Trophoblast cell (in vitro differentiated cells and primary cell): Measurements from ENCODE around the gene ZBTB20.

Experiments
- DNase-seq, 2 donors: peaks; one replicate each; pipeline ENCODE4 v3.0.0-alpha.2; 2016
- H2AFZ ChIP-seq: 2 replicates; pipeline ENCODE4 v1.6.1; 2013; ENCODE audit warnings: low read length, moderate library complexity, mild to moderate bottlenecking; ENCODE audit not compliant: insufficient read depth, poor library complexity
- H2AK5ac ChIP-seq: 2 replicates; pipeline ENCODE4 v1.6.1; 2013; ENCODE audit warnings: mild to moderate bottlenecking, low read length
- H2BK120ac ChIP-seq: 2 replicates; pipeline ENCODE4 v1.6.1; 2013; ENCODE audit warnings: low read length, mild to moderate bottlenecking, moderate library complexity; ENCODE audit not compliant: insufficient read depth, poor library complexity
- H2BK12ac ChIP-seq: 2 replicates; pipeline ENCODE4 v1.6.1; 2013; ENCODE audit warnings: mild to moderate bottlenecking, low read length, moderate library complexity
- H2BK5ac ChIP-seq: 2 replicates; pipeline ENCODE4 v1.6.1; 2013; ENCODE audit warnings: low read length, low read depth, moderate library complexity, mild to moderate bottlenecking; ENCODE audit not compliant: poor library complexity
- H3K14ac ChIP-seq: 2 replicates; pipeline ENCODE4 v1.6.1; 2013; ENCODE audit warnings: mild to moderate bottlenecking, low read length
- H3K18ac ChIP-seq: 2 replicates; pipeline ENCODE4 v1.6.1; 2013; ENCODE audit warnings: mild to moderate bottlenecking, low read length
- H3K23ac ChIP-seq: 2 replicates; pipeline ENCODE4 v1.6.1; 2013; ENCODE audit warnings: low read length
- H3K27ac ChIP-seq: 2 replicates; pipeline ENCODE4 v1.5.1; 2013; ENCODE audit warnings: low read depth, mild to moderate bottlenecking, inconsistent platforms, low read length, moderate library complexity
- H3K27me3 ChIP-seq: 2 replicates; pipeline ENCODE4 v1.6.1; 2013; ENCODE audit warnings: inconsistent platforms, mild to moderate bottlenecking, low read length, moderate library complexity; ENCODE audit not compliant: insufficient read depth
- H3K36me3 ChIP-seq, 2 experiments: 1 replicate in 1 of 2; 2 replicates in 1 of 2; pipeline ENCODE4 v1.6.1; 2013; ENCODE audit warnings: low read length in 2 of 2, mild to moderate bottlenecking in 2 of 2, moderate library complexity in 1 of 2; ENCODE audit not compliant: insufficient read depth in 2 of 2, control insufficient read depth in 1 of 2
- H3K4ac ChIP-seq: 2 replicates; pipeline ENCODE4 v1.6.1; 2013; ENCODE audit warnings: low read depth, mild to moderate bottlenecking, low read length, moderate library complexity
- H3K4me1 ChIP-seq, 2 experiments: 1 replicate in 1 of 2; 2 replicates in 1 of 2; pipeline ENCODE4 v1.6.1; 2013; ENCODE audit warnings: low read length in 2 of 2, mild to moderate bottlenecking in 2 of 2, moderate library complexity in 1 of 2; ENCODE audit not compliant: insufficient read depth in 2 of 2, control insufficient read depth in 1 of 2
- H3K4me2 ChIP-seq: 2 replicates; pipeline ENCODE4 v1.6.1; 2013; ENCODE audit warnings: inconsistent platforms, mild to moderate bottlenecking, low read length, moderate library complexity
- H3K4me3 ChIP-seq: 2 replicates; pipeline ENCODE4 v1.5.1; 2013; ENCODE audit warnings: mild to moderate bottlenecking, low read depth, low read length, inconsistent platforms
- H3K79me1 ChIP-seq: one replicate; pipeline ENCODE4 v1.6.1; 2013; ENCODE audit warnings: low read length
- H3K79me2 ChIP-seq: 2 replicates; pipeline ENCODE4 v1.6.1; 2013; ENCODE audit warnings: low read length, mild to moderate bottlenecking; ENCODE audit not compliant: control insufficient read depth, insufficient read depth, poor library complexity
- H3K9ac ChIP-seq: 2 replicates; pipeline ENCODE4 v1.6.1; 2013; ENCODE audit warnings: mild to moderate bottlenecking, low read length
- H3K9me3 ChIP-seq: 2 replicates; pipeline ENCODE4 v1.6.1; 2013; ENCODE audit warnings: low read depth, mild to moderate bottlenecking, control low read depth, inconsistent platforms, low read length; ENCODE audit not compliant: insufficient read depth
- H4K12ac ChIP-seq: 2 replicates; pipeline ENCODE4 v1.6.1; 2013; ENCODE audit warnings: low read depth, mild to moderate bottlenecking, low read length, moderate library complexity
- H4K8ac ChIP-seq: 2 replicates; pipeline ENCODE4 v1.6.1; 2013; ENCODE audit warnings: low read depth, mild to moderate bottlenecking, low read length, moderate library complexity
- H4K91ac ChIP-seq: one replicate; pipeline ENCODE4 v1.6.1; 2013; ENCODE audit warnings: low read depth, mild to moderate bottlenecking, low read length, moderate library complexity
- WGBS: extraction: QIAGEN DNeasy Blood & Tissue Kit; methylation state at CpG from one replicate; pipeline ENCODE4 v1.1.7; 2013; ENCODE audit warnings: missing lambda C conversion rate; ENCODE audit not compliant: insufficient read length, insufficient coverage; ENCODE audit errors: extremely low coverage; 5-methylcytosine and 5-hydroxymethylcytosine counted together

Gene ZBTB20

DNA sequence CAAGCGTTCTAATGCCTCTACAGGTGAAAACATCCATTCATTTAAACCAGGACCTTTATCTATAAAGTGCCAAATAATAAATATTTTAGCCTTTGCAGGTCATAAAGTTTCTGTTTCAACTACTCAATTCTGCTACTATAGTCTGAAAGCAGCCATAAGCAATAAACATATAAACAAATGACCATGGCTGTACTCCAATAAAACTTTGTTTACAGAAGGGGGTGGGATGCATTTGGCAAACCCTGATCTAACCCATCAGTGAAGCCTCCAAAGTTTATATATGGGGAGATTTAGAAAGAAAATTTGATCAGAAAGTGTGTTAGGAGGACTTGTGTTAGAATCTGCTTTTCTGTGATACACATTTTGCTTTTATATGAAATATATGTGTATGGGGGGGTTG lies 161.3 kb downstream of the ZBTB20 start:
- DNase-seq, result no peak
- H4K12ac ChIP-seq, result no peak overlapping the region
- WGBS, result no CpG with 5 or more reads among the region's 1 CpG

DNA sequence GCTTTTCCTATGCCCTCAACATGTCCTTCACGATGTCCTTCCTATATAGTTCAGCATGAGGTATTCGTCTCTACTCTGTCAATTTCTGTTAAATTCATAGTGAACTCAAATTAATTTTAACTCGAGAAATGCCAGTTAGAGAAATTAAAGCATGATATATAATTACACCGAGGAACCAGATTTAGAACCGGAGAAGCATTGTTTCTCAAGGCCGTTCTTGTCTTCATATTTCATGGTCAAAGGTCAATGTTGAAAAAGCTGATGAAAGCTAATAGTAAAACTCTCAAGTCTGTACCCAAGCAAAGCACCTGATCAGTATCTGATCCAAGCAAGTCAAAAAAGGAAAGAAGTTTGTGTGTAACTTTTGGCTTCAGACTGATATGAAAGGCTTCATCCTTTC lies 163.8 kb downstream of the ZBTB20 start:
- WGBS, result no CpG with 5 or more reads among the region's 6 CpGs
- Histone ChIP-seq H2AK5ac (no peak overlapping the region), H3K9ac (no peak overlapping the region), H3K79me2 (no peaks in the 10 kb centered on the region), H3K36me3 (no peaks in the 10 kb centered on the region), H3K18ac (no peak overlapping the region), H3K27ac (no peak overlapping the region), H3K4ac (no peak overlapping the region), H4K91ac (no peak overlapping the region), H4K12ac (no peak overlapping the region), H2AFZ (no peak overlapping the region), H3K4me3 (no peak overlapping the region), H3K4me2 (no peak overlapping the region), H3K27me3 (no peaks in the 10 kb centered on the region), H3K14ac (no peak overlapping the region), H2BK5ac (no peak overlapping the region), H3K4me1 (no peaks in the 10 kb centered on the region), H2BK120ac (no peak overlapping the region), H3K23ac (no peak overlapping the region), H2BK12ac (no peak overlapping the region), H3K79me1 (no peaks in the 10 kb centered on the region), H4K8ac (no peak overlapping the region), H3K9me3 (no peaks in the 10 kb centered on the region)
- DNase-seq, result no peak

More for the DNA sequence above, 161.3 kb downstream of the ZBTB20 start:
- Histone ChIP-seq H3K79me2 (no peaks in the 10 kb centered on the region), H4K8ac (no peak overlapping the region), H2BK12ac (no peak overlapping the region), H3K23ac (no peak overlapping the region), H3K27ac (no peak overlapping the region), H2BK120ac (no peak overlapping the region), H3K4me3 (no peak overlapping the region), H4K91ac (no peak overlapping the region), H3K18ac (no peak overlapping the region), H2AK5ac (no peak overlapping the region), H3K27me3 (no peaks in the 10 kb centered on the region), H3K14ac (no peak overlapping the region), H2AFZ (no peak overlapping the region), H3K36me3 (no peaks in the 10 kb centered on the region), H2BK5ac (no peak overlapping the region), H3K4me2 (no peak overlapping the region), H3K9ac (no peak overlapping the region), H3K4ac (no peak overlapping the region), H3K79me1 (no peaks in the 10 kb centered on the region), H3K9me3 (no peaks in the 10 kb centered on the region), H3K4me1 (no peaks in the 10 kb centered on the region)

DNA sequence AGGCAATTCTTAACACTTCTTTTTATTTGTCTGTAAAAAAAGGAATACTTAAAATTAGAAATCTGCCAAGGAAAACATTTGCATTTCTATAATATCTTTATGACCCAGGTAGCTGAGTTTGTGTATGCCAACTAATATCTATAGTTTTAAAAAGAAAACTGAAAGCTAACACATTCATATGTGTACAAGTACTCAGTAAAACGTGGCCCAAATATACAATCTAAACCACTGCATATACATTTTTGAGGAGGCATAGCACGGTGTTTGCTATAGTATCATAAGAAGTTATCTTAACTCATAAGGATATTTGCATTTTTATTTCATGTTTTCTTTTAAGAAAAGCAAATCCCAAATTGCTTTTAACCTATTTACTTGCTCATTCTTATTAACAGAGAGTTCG lies 172.7 kb downstream of the ZBTB20 start:
- H2AK5ac ChIP-seq, result no peak overlapping the region
- H2BK12ac ChIP-seq, result no peak overlapping the region
- no peak overlapping the region for H3K4ac ChIP-seq
- no peak overlapping the region for H3K18ac ChIP-seq
- no peaks in the 10 kb centered on the region for H3K36me3 ChIP-seq
- H2BK120ac ChIP-seq, result no peak overlapping the region
- H3K23ac ChIP-seq, result no peak overlapping the region
- H3K27ac ChIP-seq, result no peak overlapping the region
- H3K9me3 ChIP-seq, result no peaks in the 10 kb centered on the region
- DNase-seq, result no peak
- no peak overlapping the region for H3K4me3 ChIP-seq
- H4K12ac ChIP-seq, result no peak overlapping the region
- no peak overlapping the region for H2AFZ ChIP-seq
- H3K79me2 ChIP-seq, result no peaks in the 10 kb centered on the region
- H3K27me3 ChIP-seq, result no peaks in the 10 kb centered on the region
- H3K4me2 ChIP-seq, result no peak overlapping the region
- no peak overlapping the region for H3K14ac ChIP-seq
- H4K91ac ChIP-seq, result no peak overlapping the region
- H2BK5ac ChIP-seq, result no peak overlapping the region
- H3K9ac ChIP-seq, result no peak overlapping the region
- H3K4me1 ChIP-seq, result no peaks in the 10 kb centered on the region
- no peak overlapping the region for H4K8ac ChIP-seq
- WGBS, result no CpG with 5 or more reads among the region's 3 CpGs
- H3K79me1 ChIP-seq, result no peaks in the 10 kb centered on the region

GRCh38 chr3:114973536-114973935 lies 173.6 kb downstream of the ZBTB20 start:
- Histone ChIP-seq H4K8ac (no peak overlapping the region), H3K4me1 (no peaks in the 10 kb centered on the region), H3K79me2 (no peaks in the 10 kb centered on the region), H3K79me1 (no peaks in the 10 kb centered on the region), H3K4me3 (no peak overlapping the region), H3K9ac (no peak overlapping the region), H3K4ac (no peak overlapping the region), H2BK12ac (no peak overlapping the region), H3K4me2 (no peak overlapping the region), H3K18ac (no peak overlapping the region), H3K14ac (no peak overlapping the region), H3K36me3 (no peaks in the 10 kb centered on the region), H2BK5ac (no peak overlapping the region), H3K27ac (no peak overlapping the region), H3K23ac (no peak overlapping the region), H2BK120ac (no peak overlapping the region), H3K9me3 (no peaks in the 10 kb centered on the region), H4K91ac (no peak overlapping the region), H3K27me3 (no peaks in the 10 kb centered on the region), H4K12ac (no peak overlapping the region), H2AK5ac (no peak overlapping the region), H2AFZ (no peak overlapping the region)
- DNase-seq, result no peak
- no CpG with 5 or more reads among the region's 3 CpGs for WGBS
